NT2/D1 (cell line): ENCODE data around the gene PHPT1.

Experiments
- SUZ12 ChIP-seq: IDR thresholded peaks from 2 replicates; pipeline ENCODE4 v1.6.1; 2011; ENCODE audit not compliant: insufficient read length, insufficient read depth; ENCODE audit errors: extremely low read depth
- YY1 ChIP-seq: IDR thresholded peaks from 2 replicates; pipeline ENCODE4 v1.6.1; 2011; ENCODE audit not compliant: insufficient read length, insufficient read depth
- ZNF274 ChIP-seq: IDR thresholded peaks from 2 replicates; pipeline ENCODE4 v1.6.1; 2011; ENCODE audit warnings: mild to moderate bottlenecking, low read depth, low read length

GRCh38 chr9:136882109-136882946 lies 33.1 kb downstream of the PHPT1 start:
- TF ChIP-seq SUZ12 = no peak
- TF ChIP-seq ZNF274 = no peak
- no peak for TF ChIP-seq YY1
